ENCODE results near the gene PECR. TPM values are rescaled to one million over a fixed set of nuclear protein-coding genes. Genes with fewer than 3 reads are reported as not detected.

The PECR gene
- total and polyA plus RNA-seq, 2 of the 4 experiments (the other 2 are of a cell fraction): 11.4 to 17.7 TPM

- no peak overlapping the region for H3K9ac ChIP-seq (ENCODE audit: low read depth, low read length)
- no peak overlapping the region for H4K8ac ChIP-seq (ENCODE audit: low read depth in 2 of 2, low read length in 2 of 2)
- BruUV-seq (replicated peaks): no TSS peak
- DNase-seq (no peak), ATAC-seq (ENCODE audit: low read depth) (no peak)
- no peak overlapping the region for H2AK9ac ChIP-seq (replicated peaks; ENCODE audit: low read depth, low read length, poor library complexity)
- H3K9me1 ChIP-seq (ENCODE audit: insufficient read depth, low read length): no peaks in the 10 kb centered on the region; the same call in 1 of the 2 replicates
- H3K27ac ChIP-seq (ENCODE audit: insufficient read depth, low read length): no peak overlapping the region
- H3K4me2 ChIP-seq (ENCODE audit: low read depth, low read length): no peak overlapping the region
- H3K18ac ChIP-seq (ENCODE audit: low read depth, low read length): no peak overlapping the region
- H3K79me1 ChIP-seq (ENCODE audit: low read depth in 1 of 2, low read length in 2 of 2): no peaks in the 10 kb centered on the region
- H3K56ac ChIP-seq (ENCODE audit: extremely low read depth, insufficient read depth, low read length): no peak overlapping the region
- in situ Hi-C loops (cut with MboI; ENCODE audit: low sequenced_read_pairs): no loop called here
- CTCF ChIA-PET: no interaction called here
- H2BK20ac ChIP-seq (ENCODE audit: low read depth, low read length): no peak overlapping the region
- no peak overlapping the region for H2BK15ac ChIP-seq (ENCODE audit: low read depth, low read length)
- no peak overlapping the region for H3K4me3 ChIP-seq (ENCODE audit: insufficient read depth, low read depth, low read length)
- H4K91ac ChIP-seq (ENCODE audit: insufficient read depth, low read depth, low read length): no peak overlapping the region
- no peak overlapping the region for H2BK120ac ChIP-seq (ENCODE audit: low read depth, low read length)
- WGBS, 2 experiments (ENCODE audit: extremely low coverage in 2 of 2, insufficient read length in 1 of 2): 92% methylated on average over 2 of the region's 4 CpGs; no CpG with 5 or more reads in 1 of the 2 experiments
- peaks cover 2% of the 10 kb centered on the region; the same call in 1 of the 2 replicates for H3K4me1 ChIP-seq (ENCODE audit: control insufficient read depth, insufficient read depth, low read length)
- H3K36me3 ChIP-seq (ENCODE audit: control insufficient read depth, insufficient read depth, low read length): no peaks in the 10 kb centered on the region
- no peaks in the 10 kb centered on the region for H3K27me3 ChIP-seq (ENCODE audit: control insufficient read depth, insufficient read depth, low read length)
- no peak overlapping the region for H3K4ac ChIP-seq (ENCODE audit: low read depth, low read length)
- TF ChIP-seq CHD1 (IDR thresholded peaks at IDR 0.05; ENCODE audit: low read depth, low read length) (no peak), MAFK (IDR thresholded peaks at IDR 0.05; ENCODE audit: low read depth, low read length) (no peak), FOS (IDR thresholded peaks at IDR 0.05; ENCODE audit: low read depth, low read length) (no peak), POLR2A (IDR thresholded peaks at IDR 0.05; ENCODE audit: low read depth, low read length) (no peak), NFE2L2 (IDR thresholded peaks at IDR 0.05; ENCODE audit: low read depth, low read length) (no peak), BHLHE40 (IDR thresholded peaks at IDR 0.05; ENCODE audit: low read depth, low read length) (no peak), RCOR1 (IDR thresholded peaks at IDR 0.05; ENCODE audit: insufficient replicate concordance, low read length) (no peak), RFX5 (IDR thresholded peaks at IDR 0.05; ENCODE audit: low read depth, low read length) (no peak), ELK1 (IDR thresholded peaks at IDR 0.05; ENCODE audit: borderline replicate concordance, low read depth, low read length) (no peak), CEBPB (IDR thresholded peaks at IDR 0.05; ENCODE audit: low read depth, low read length) (no peak), MXI1 (IDR thresholded peaks at IDR 0.05; ENCODE audit: borderline replicate concordance, low read depth, low read length) (no peak), MAZ (IDR thresholded peaks at IDR 0.05; ENCODE audit: borderline replicate concordance, low read depth, low read length) (no peak), SMC3 (IDR thresholded peaks at IDR 0.05; ENCODE audit: low read depth, low read length) (no peak), RAD21 (IDR thresholded peaks at IDR 0.05; ENCODE audit: low read length) (no peak), CTCF (conservative IDR thresholded peaks at IDR 0.05; ENCODE audit: low read depth, low read length) (no peak)
- TF ChIP-seq, protein P1, sequence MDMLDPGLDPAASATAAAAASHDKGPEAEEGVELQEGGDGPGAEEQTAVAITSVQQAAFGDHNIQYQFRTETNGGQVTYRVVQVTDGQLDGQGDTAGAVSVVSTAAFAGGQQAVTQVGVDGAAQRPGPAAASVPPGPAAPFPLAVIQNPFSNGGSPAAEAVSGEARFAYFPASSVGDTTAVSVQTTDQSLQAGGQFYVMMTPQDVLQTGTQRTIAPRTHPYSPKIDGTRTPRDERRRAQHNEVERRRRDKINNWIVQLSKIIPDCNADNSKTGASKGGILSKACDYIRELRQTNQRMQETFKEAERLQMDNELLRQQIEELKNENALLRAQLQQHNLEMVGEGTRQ (IDR thresholded peaks at IDR 0.05; ENCODE audit: low read depth, low read length): no peak
- dilution Hi-C loops (cut with HindIII; ENCODE audit: low sequenced_read_pairs, unreplicated experiment): no loop called here
- H3K14ac ChIP-seq (replicated peaks; ENCODE audit: low read depth, low read length): no peak overlapping the region; the same call in 1 of the 2 replicates
- H4K20me1 ChIP-seq (ENCODE audit: insufficient read depth, low read length): no peaks in the 10 kb centered on the region
- intact Hi-C loops (cut with micrococcal nuclease): no loop called here
- no peak overlapping the region for H2BK5ac ChIP-seq (ENCODE audit: low read depth, low read length, poor library complexity, severe bottlenecking)
- H3K9me3 ChIP-seq (ENCODE audit: control insufficient read depth, insufficient read depth, low read length): no peaks in the 10 kb centered on the region
- H4K5ac ChIP-seq (ENCODE audit: low read depth, low read length): no peak overlapping the region
- no peak overlapping the region for H2AFZ ChIP-seq (replicated peaks; ENCODE audit: low read length, poor library complexity)
- no peak overlapping the region for H2AK5ac ChIP-seq (ENCODE audit: low read depth, low read length)
- H3K23ac ChIP-seq (ENCODE audit: low read depth, low read length): no peak overlapping the region
- POLR2A ChIA-PET (ENCODE audit: unreplicated experiment): no interaction called here
These were observed 25.9 kb downstream of the PECR start for GRCh38 chr2:216055680-216056079.

Data from IMR-90 (cell line).